Adrenal gland (tissue), 12 donors: ENCODE data around the gene ASCC1. TPM values are rescaled to one million over a fixed set of nuclear protein-coding genes. Genes with fewer than 3 reads are reported as not detected.

Experiments
- DNase-seq, 7 donors: peaks; one replicate each; pipeline ENCODE4 v3.0.0-alpha.2; 2019 to 2020
- H3K27ac ChIP-seq, 5 donors: fragments of 200-600 bp; sonication (generic) in 4 of 5; 1 replicate in 3 of 5; 2 replicates in 2 of 5; pipeline versions ENCODE4 v1.5.1 to v1.8.0; 2016 to 2020; ENCODE audit warnings: mild to moderate bottlenecking in 1 of 5
- H3K27me3 ChIP-seq: fragments of 200-600 bp; 2 replicates; pipeline ENCODE4 v1.8.0; 2021
- H3K36me3 ChIP-seq, 2 donors: fragments of 200-600 bp; replicated peaks in 1 of 2; 1 replicate in 1 of 2; 2 replicates in 1 of 2; pipeline versions ENCODE4 v1.5.1 to v1.8.0; 2018 to 2022
- H3K4me1 ChIP-seq, 2 donors: fragments of 200-600 bp; replicated peaks in 1 of 2; 1 replicate in 1 of 2; 2 replicates in 1 of 2; pipeline versions ENCODE4 v1.5.1 to v1.8.0; 2018 to 2021
- H3K4me3 ChIP-seq, 4 donors: fragments of 200-600 bp; sonication (generic) in 3 of 4; one replicate each; pipeline ENCODE4 v1.5.1; 2016 to 2018
- H3K9me3 ChIP-seq, 3 donors: fragments of 200-600 bp; sonication (generic) in 1 of 3; replicated peaks in 1 of 3; 1 replicate in 2 of 3; 2 replicates in 1 of 3; pipeline versions ENCODE4 v1.5.1 to v1.8.0; 2016 to 2021
- POLR2A ChIP-seq, 2 donors: fragments of 450-650 bp; IDR thresholded peaks; one replicate each; pipeline ENCODE4 v1.6.1; 2017; ENCODE audit warnings: antibody characterized with exemption in 2 of 2, mild to moderate bottlenecking in 2 of 2, moderate library complexity in 1 of 2
- WGBS, 4 donors: extraction: QIAGEN DNeasy Blood & Tissue Kit in 2 of 4; methylation state at CpG; one replicate each; pipeline versions ENCODE4 v1.1.5 to v1.1.7; 2013 to 2017; 5-methylcytosine and 5-hydroxymethylcytosine counted together
- intact Hi-C, 2 donors: fragments of 100-400 bp; cut with DNase I; formaldehyde crosslinking; loops; one replicate each; pipeline versions ENCODE4 v1.14.1 to v1.15.0; 2022 to 2023
- polyA plus RNA-seq, 3 donors: library from polyadenylated mRNA; stranded (reverse); fragments of 200-250 nt in 2 of 3; fragments of 350-450 nt in 1 of 3; fragmentation: Illumina TruSeq in 1 of 3; extraction: RNeasy Lipid Tissue Mini Kit (QIAGEN cat#74804) in 1 of 3; gene quantifications; one replicate each; pipeline ENCODE4 v1.2.3, GENCODE V29; 2013 to 2014
- total RNA-seq, 9 donors: library from RNA; depleted of rRNA in 4 of 9; stranded (reverse); fragments of >200 nt in 4 of 9; fragments of 120-200 nt in 1 of 9; fragmentation: NEBNext Ultra II Directional in 1 of 9; extraction: Animal tissue kit (Norgen Biotek cat#: 25700) in 1 of 9; gene quantifications; one replicate each; pipeline versions ENCODE4 v1.1.0 to v1.2.4, GENCODE V29; 2013 to 2023
- TF ChIP-seq, protein P1 (sequence below), 6 experiments: fragments of 450-650 bp in 4 of 6; fragments of 200-600 bp in 2 of 6; sonication (generic) in 1 of 6; IDR thresholded peaks; 1 replicate in 5 of 6; 2 replicates in 1 of 6; pipeline versions ENCODE4 v1.5.1 to v1.8.0; 2016 to 2021; ENCODE audit warnings: antibody characterized with exemption in 6 of 6, mild to moderate bottlenecking in 2 of 6, moderate library complexity in 1 of 6
- donor health status: healthy with polysubstance abuse.
- donor health status: Bipolar disorder and iron deficiency.
- donor health status: DM: yes; HTN: yes; CAD: no.
- donor health status: DM: no; HTN: no; CAD: no.
- donor health status: DM: no; HTN: no; CAD: no.
- donor health status: DM: yes; HTN: yes; CAD: no.

The ASCC1 gene
- total and polyA plus RNA-seq, 12 donors, result 9.7 to 101 (median 36.7) TPM

DNA sequence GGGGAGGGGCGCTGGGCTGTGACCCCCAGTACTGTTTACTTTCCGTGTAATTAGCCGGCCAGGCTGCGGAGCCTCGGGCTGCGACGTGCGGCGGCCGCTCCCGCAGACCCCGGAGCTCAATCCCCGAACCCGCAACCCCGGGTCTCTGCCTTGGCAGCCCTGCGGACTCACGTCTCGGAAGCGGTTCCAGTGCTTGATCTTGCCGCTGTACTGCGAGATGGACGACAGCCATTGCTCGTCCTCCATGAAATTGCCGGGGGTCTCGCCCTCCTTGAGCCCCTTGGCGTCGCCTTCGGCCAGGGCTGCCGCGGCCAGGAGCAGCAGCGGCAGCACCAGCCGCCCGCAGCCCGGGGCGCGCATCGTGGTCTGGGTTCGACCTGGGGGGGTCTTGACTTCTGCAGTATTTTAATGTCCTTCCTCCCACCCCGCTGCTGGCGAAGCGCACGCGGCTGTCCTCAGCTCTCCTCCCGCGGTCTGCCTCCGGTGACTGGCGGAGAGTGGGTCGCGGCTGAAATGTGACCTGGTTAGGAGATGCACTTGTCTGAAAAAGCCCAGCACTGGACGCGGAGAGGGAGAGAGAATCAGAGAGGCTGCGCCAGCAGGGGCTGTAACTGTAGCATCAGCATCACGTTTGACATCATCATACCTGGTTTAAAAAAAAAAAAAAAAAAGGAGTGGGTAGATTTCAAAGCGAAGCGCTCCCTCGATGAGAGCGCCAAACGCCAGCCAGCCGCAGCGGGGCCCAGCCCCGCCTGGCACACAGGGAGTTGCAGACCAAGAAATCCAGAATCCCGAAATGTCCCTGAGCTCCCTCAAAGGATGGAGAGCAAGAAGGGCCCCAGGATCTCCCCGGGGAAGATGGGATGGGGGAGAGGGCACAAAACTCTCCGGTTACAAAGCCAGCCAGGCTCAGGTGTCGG is 127.8 kb downstream of the ASCC1 start, which contains the start of gene SPOCK2:
Gene SPOCK2, minus strand, starts transcription at position 583 of the 920 bp plus-strand sequence. Its CDS starts 223 bp downstream, at position 360.
- no peaks in the 10 kb centered on the region for H3K9me3 ChIP-seq
- 10 to 23% (median 11%) methylated on average over 15 to 65 of the region's 65 CpGs for WGBS, 4 donors
- H3K27ac ChIP-seq, result peak within 1 kb of the TSS in 4 of 5 donors; percentile 44 to 85 (median 77)
- DNase-seq, result peak in 6 of 7 donors; percentile 40 to 86 (median 50)
- peak within 1 kb of the TSS in 3 of 4 donors; percentile 27 to 59 (median 54) for H3K4me3 ChIP-seq
- no peaks in the 10 kb centered on the region for H3K27me3 ChIP-seq
- peaks cover 26 to 28% of the 10 kb centered on the region in 2 donors for H3K4me1 ChIP-seq
- TF ChIP-seq, protein P1, sequence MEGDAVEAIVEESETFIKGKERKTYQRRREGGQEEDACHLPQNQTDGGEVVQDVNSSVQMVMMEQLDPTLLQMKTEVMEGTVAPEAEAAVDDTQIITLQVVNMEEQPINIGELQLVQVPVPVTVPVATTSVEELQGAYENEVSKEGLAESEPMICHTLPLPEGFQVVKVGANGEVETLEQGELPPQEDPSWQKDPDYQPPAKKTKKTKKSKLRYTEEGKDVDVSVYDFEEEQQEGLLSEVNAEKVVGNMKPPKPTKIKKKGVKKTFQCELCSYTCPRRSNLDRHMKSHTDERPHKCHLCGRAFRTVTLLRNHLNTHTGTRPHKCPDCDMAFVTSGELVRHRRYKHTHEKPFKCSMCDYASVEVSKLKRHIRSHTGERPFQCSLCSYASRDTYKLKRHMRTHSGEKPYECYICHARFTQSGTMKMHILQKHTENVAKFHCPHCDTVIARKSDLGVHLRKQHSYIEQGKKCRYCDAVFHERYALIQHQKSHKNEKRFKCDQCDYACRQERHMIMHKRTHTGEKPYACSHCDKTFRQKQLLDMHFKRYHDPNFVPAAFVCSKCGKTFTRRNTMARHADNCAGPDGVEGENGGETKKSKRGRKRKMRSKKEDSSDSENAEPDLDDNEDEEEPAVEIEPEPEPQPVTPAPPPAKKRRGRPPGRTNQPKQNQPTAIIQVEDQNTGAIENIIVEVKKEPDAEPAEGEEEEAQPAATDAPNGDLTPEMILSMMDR (IDR thresholded peaks at IDR 0.05), result no peak
- peak in 1 of 2 donors; percentile 40 for TF ChIP-seq POLR2A (IDR thresholded peaks at IDR 0.05)
- intact Hi-C loops, result no loop called here
- H3K36me3 ChIP-seq, result peaks cover 0 to 4% of the 10 kb centered on the region in 2 donors

DNA sequence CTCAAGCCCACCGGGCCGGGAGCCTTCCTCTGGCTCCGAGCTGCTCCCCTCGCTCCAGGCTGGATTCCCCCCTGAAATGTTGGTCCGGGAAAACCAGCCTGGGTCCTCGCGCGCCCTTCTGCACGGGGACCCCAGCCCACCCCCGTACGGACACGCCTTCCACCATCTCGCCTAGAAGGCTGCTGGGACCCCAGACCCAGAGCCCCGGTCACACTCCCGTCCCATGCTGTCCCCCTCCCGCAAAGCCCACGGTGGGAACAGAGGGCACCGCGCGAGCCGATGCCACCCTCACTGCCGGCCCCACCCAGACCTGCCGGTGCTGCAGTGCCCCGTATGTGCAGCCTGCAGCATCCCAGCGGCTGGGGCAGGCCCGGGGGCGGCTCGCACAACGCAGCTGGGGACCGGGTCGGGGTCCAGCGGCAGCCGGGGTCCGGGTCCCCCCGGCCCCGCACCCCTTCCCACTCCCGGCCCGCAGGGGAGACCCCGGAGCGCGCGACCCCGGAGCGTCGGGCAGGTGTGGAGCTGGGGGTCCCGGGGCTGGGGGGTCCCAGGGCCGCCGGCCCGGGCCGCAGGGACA is 128.6 kb downstream of the ASCC1 start:
- Histone ChIP-seq H3K9me3 (no peaks in the 10 kb centered on the region), H3K4me1 (peaks cover 26 to 28% of the 10 kb centered on the region in 2 donors), H3K36me3 (peaks cover 0 to 4% of the 10 kb centered on the region in 2 donors), H3K27ac (peak overlapping the region in 4 of 5 donors; percentile 44 to 85 (median 77)), H3K4me3 (peak overlapping the region in 3 of 4 donors; percentile 27 to 59 (median 54)), H3K27me3 (no peaks in the 10 kb centered on the region)
- DNase-seq, result peak in 4 of 7 donors; percentile 43 to 51 (median 49)
- intact Hi-C loops, result no loop called here
- 4 to 11% (median 7%) methylated on average over 8 to 50 of the region's 50 CpGs for WGBS, 4 donors
- TF ChIP-seq, protein P1 (IDR thresholded peaks at IDR 0.05), result no peak
- peak in 1 of 2 donors; percentile 34 for TF ChIP-seq POLR2A (IDR thresholded peaks at IDR 0.05)

DNA sequence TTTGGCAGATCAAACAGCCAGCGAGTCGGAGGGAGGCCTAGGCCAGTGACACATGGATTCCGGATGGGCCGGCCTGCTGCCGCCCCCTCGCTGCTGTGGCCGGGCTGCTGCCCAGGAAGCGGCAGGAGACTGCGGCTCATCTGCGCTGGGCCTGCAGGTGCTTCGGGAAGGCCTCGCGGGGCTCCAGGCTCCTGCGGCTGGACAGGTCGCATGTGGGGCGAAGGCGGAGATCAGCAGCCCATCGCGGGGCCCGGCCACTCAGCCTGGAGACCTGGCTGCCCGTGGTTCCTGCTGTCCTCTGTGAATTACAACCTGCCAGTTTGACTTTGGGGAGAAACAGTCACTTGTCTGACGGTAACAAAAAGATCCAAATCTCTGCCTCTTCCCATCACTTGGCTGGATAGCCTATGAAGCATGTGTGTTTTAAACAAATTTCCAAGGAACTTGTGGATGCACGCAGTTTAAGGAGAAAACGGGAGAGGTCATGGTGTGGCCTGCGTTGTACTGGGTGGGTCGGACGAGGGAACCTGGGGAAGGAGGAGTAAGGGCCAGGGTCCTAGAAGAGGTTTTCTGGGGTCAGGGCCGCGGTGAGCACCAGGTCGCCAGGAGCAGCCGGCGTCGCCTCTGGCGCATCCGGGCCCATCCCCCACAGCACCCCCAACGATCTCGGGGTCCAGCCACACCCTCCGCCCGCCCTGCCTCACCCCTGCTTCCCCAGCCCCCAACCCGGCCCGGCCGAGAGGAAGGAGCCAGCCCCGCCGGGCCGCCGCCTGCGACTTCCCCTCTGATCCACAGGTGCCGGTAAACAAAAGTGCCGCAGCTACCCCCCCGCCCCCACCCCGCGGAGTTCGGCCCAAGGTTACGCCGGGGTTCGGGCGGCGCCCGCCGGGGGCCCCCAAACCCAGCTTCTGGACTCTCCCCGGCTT is 129.3 kb downstream of the ASCC1 start:
- 37 to 56% (median 37%) methylated on average over 21 to 61 of the region's 61 CpGs for WGBS, 4 donors
- H3K4me1 ChIP-seq, result peaks cover 26 to 30% of the 10 kb centered on the region in 2 donors
- H3K4me3 ChIP-seq, result peak overlapping the region in 2 of 4 donors; percentile 54 to 59
- H3K9me3 ChIP-seq, result no peaks in the 10 kb centered on the region
- intact Hi-C loops, result no loop called here
- H3K27me3 ChIP-seq, result no peaks in the 10 kb centered on the region
- peak; percentile 66 to 88 (median 85) for DNase-seq
- TF ChIP-seq, protein P1 (IDR thresholded peaks at IDR 0.05), result peak; percentile 18 to 58 (median 40)
- peak in 1 of 2 donors; percentile 85 for TF ChIP-seq POLR2A (IDR thresholded peaks at IDR 0.05)
- no peaks in the 10 kb centered on the region for H3K36me3 ChIP-seq
- H3K27ac ChIP-seq, result peak overlapping the region in 4 of 5 donors; percentile 44 to 85 (median 77)
